Right lobe of liver (tissue), 4 donors: ENCODE measurements around the gene SPAG16.

Source experiments
- CTCF ChIP-seq, 4 donors: fragments of 200-600 bp in 3 of 4; fragments of 450-650 bp in 1 of 4; IDR thresholded peaks; one replicate each; pipeline versions ENCODE4 v1.5.1 to v1.8.0; 2016 to 2022; ENCODE audit warnings: antibody characterized with exemption in 4 of 4, mild to moderate bottlenecking in 2 of 4
- POLR2A ChIP-seq: fragments of 450-650 bp; IDR thresholded peaks from one replicate; pipeline ENCODE4 v1.6.1; 2017; ENCODE audit warnings: antibody characterized with exemption, mild to moderate bottlenecking
- donor health status: DM: no; HTN: no; CAD: no.
- donor health status: DM: no; HTN: no; CAD: no.
- donor health status: DM: no; HTN: yes; CAD: no.

- TF ChIP-seq CTCF (IDR thresholded peaks at IDR 0.05) = no peak
- TF ChIP-seq POLR2A = no peak
These were observed 49.6 kb upstream of the SPAG16 start for GRCh38 chr2:213234641-213235040.
